Stimulated activated CD4-positive, alpha-beta T cell treated with anti-CD3 and anti-CD28 coated beads, Interleukin-15, amount 100 ng/mL, for 24 hours (primary cell): ENCODE measurements around the gene RASGRF1.

ENCODE experiments used
- DNase-seq: peaks from one replicate; pipeline ENCODE4 v3.0.0-alpha.2; 2020

Gene RASGRF1

GRCh38 chr15:78983146-78983918, 107.2 kb downstream of the RASGRF1 start:
- no peak for DNase-seq

GRCh38 chr15:78982736-78983135, 107.8 kb downstream of the RASGRF1 start:
- no peak for DNase-seq

GRCh38 chr15:78981532-78982313, 108.9 kb downstream of the RASGRF1 start:
- DNase-seq, result no peak

- DNase-seq, result peak; percentile 51
Measured at GRCh38 chr15:78979456-78980320, 110.9 kb downstream of the RASGRF1 start.

- DNase-seq, result no peak
Measured at GRCh38 chr15:78978601-78979179, 111.9 kb downstream of the RASGRF1 start.

GRCh38 chr15:78977591-78978347, 112.8 kb downstream of the RASGRF1 start:
- no peak for DNase-seq

GRCh38 chr15:78977091-78977571, 113.4 kb downstream of the RASGRF1 start:
- DNase-seq, result no peak

GRCh38 chr15:78976691-78977090, 113.9 kb downstream of the RASGRF1 start:
- no peak for DNase-seq

- no peak for DNase-seq
Measured at GRCh38 chr15:78974272-78974918, 116.2 kb downstream of the RASGRF1 start.

GRCh38 chr15:78969687-78970349, 120.8 kb downstream of the RASGRF1 start:
- DNase-seq, result no peak

GRCh38 chr15:78968539-78969271, 121.9 kb downstream of the RASGRF1 start:
- no peak for DNase-seq

GRCh38 chr15:78968114-78968513, 122.5 kb downstream of the RASGRF1 start:
- DNase-seq, result no peak

- DNase-seq, result no peak
Measured at GRCh38 chr15:78960308-78960707, 130.3 kb downstream of the RASGRF1 start.

GRCh38 chr15:78959360-78959759, 131.2 kb downstream of the RASGRF1 start:
- no peak for DNase-seq

- DNase-seq, result no peak
Measured at GRCh38 chr15:78957416-78958093, 133.0 kb downstream of the RASGRF1 start.

- no peak for DNase-seq
Measured at GRCh38 chr15:78956937-78957336, 133.6 kb downstream of the RASGRF1 start.

- DNase-seq, result no peak
Measured at GRCh38 chr15:78955355-78955754, 135.2 kb downstream of the RASGRF1 start.

GRCh38 chr15:78951841-78952238, 138.7 kb downstream of the RASGRF1 start:
- DNase-seq, result no peak
